ENCODE measurements around the gene AKT2.
"Not testable (repeated sequence)": the region's sequence is repeated elsewhere in the genome, so short reads cannot be mapped to it uniquely, and the experiment has no call there.

Gene AKT2

GRCh38 chr19:40284501-40285352, at the start of gene AKT2:
Gene AKT2 (minus strand): TSS chr19:40285345. CDS start chr19:40265267, 20,078 bp downstream.
- peak; percentile 73 for DNase-seq

GRCh38 chr19:40333083-40333482, 47.9 kb upstream of the AKT2 start:
- DNase-seq, result not testable (repeated sequence)

GRCh38 chr19:40332669-40333068, 47.5 kb upstream of the AKT2 start:
- DNase-seq, result no peak

GRCh38 chr19:40331052-40331451, 45.9 kb upstream of the AKT2 start:
- DNase-seq, result no peak

- DNase-seq, result no peak
Observed at GRCh38 chr19:40326201-40326600, 41.1 kb upstream of the AKT2 start.

- DNase-seq, result no peak
Observed at GRCh38 chr19:40323705-40324104, 38.6 kb upstream of the AKT2 start.

- no peak for DNase-seq
Observed at GRCh38 chr19:40322951-40323615, 37.9 kb upstream of the AKT2 start.

GRCh38 chr19:40322271-40322610, 37.1 kb upstream of the AKT2 start:
- DNase-seq, result no peak

GRCh38 chr19:40321566-40322270, 36.6 kb upstream of the AKT2 start:
- DNase-seq, result no peak

- no peak for DNase-seq
Observed at GRCh38 chr19:40321076-40321475, 35.9 kb upstream of the AKT2 start.

GRCh38 chr19:40320558-40320935, 35.4 kb upstream of the AKT2 start:
- no peak for DNase-seq

GRCh38 chr19:40317338-40317737, 32.2 kb upstream of the AKT2 start:
- no peak for DNase-seq

- no peak for DNase-seq
Observed at GRCh38 chr19:40315812-40316470, 30.8 kb upstream of the AKT2 start.

GRCh38 chr19:40314656-40315055, 29.5 kb upstream of the AKT2 start:
- DNase-seq, result no peak

- DNase-seq, result no peak
Observed at GRCh38 chr19:40313229-40313983, 28.3 kb upstream of the AKT2 start.

GRCh38 chr19:40312533-40312932, 27.4 kb upstream of the AKT2 start:
- DNase-seq, result no peak

- DNase-seq, result no peak
Observed at GRCh38 chr19:40309666-40310065, 24.5 kb upstream of the AKT2 start.

- DNase-seq, result peak; percentile 41
Observed at GRCh38 chr19:40305403-40305802, 20.3 kb upstream of the AKT2 start.

- DNase-seq, result no peak
Observed at GRCh38 chr19:40304306-40304705, 19.2 kb upstream of the AKT2 start.

GRCh38 chr19:40303765-40304164, 18.6 kb upstream of the AKT2 start:
- no peak for DNase-seq

GRCh38 chr19:40302224-40303011, 17.3 kb upstream of the AKT2 start:
- DNase-seq, result no peak

- DNase-seq, result no peak
Observed at GRCh38 chr19:40300668-40301067, 15.5 kb upstream of the AKT2 start.

Measured in DMS79 (cell line).